Karpas-422 (cell line): ENCODE results near the gene MACROD2. TPM values are rescaled to one million over a fixed set of nuclear protein-coding genes. Genes with fewer than 3 reads are reported as not detected.

Source experiments
- DNase-seq: peaks from one replicate; pipeline ENCODE4 v3.0.0-alpha.2; 2015
- H2AFZ ChIP-seq: fragments of 200-600 bp; sonication (generic); 2 replicates; pipeline ENCODE4 v1.6.1; 2014; ENCODE audit warnings: antibody characterized with exemption, low read length, mixed read lengths
- H3K27ac ChIP-seq: fragments of 200-600 bp; sonication (generic); 2 replicates; pipeline ENCODE4 v1.5.1; 2014; ENCODE audit warnings: mild to moderate bottlenecking, low read length, moderate library complexity
- H3K27me3 ChIP-seq: fragments of 200-600 bp; sonication (generic); 2 replicates; pipeline ENCODE4 v1.6.1; 2014; ENCODE audit warnings: low read length, mixed read lengths
- H3K36me3 ChIP-seq: fragments of 200-600 bp; sonication (generic); 2 replicates; pipeline ENCODE4 v1.6.1; 2014; ENCODE audit warnings: low read length, mixed read lengths; ENCODE audit not compliant: insufficient read depth
- H3K4me1 ChIP-seq: fragments of 200-600 bp; sonication (generic); 2 replicates; pipeline ENCODE4 v1.6.1; 2014; ENCODE audit warnings: mild to moderate bottlenecking, low read length, mixed read lengths
- H3K4me2 ChIP-seq: fragments of 200-600 bp; sonication (generic); 2 replicates; pipeline ENCODE4 v1.6.1; 2014; ENCODE audit warnings: low read length, low read depth, mild to moderate bottlenecking; ENCODE audit not compliant: poor library complexity, severe bottlenecking
- H3K4me3 ChIP-seq: fragments of 200-600 bp; sonication (generic); 2 replicates; pipeline ENCODE4 v1.5.1; 2014; ENCODE audit warnings: mild to moderate bottlenecking, antibody characterized with exemption, low read length, mixed read lengths
- H3K79me2 ChIP-seq: fragments of 200-600 bp; sonication (generic); 2 replicates; pipeline ENCODE4 v1.6.1; 2014; ENCODE audit warnings: mild to moderate bottlenecking, low read length, mixed read lengths
- H3K9ac ChIP-seq: fragments of 200-600 bp; sonication (generic); 2 replicates; pipeline ENCODE4 v1.6.0; 2014; ENCODE audit warnings: low read length
- H3K9me2 ChIP-seq: fragments of 200-600 bp; sonication (generic), shearing (Covaris generic); replicated peaks from 2 replicates; pipeline ENCODE4 v1.6.0; 2014; ENCODE audit warnings: mild to moderate bottlenecking, low read length, moderate library complexity; ENCODE audit not compliant: insufficient read depth
- H3K9me3 ChIP-seq: fragments of 300-700, 200-600 bp; sonication (generic); 2 replicates; pipeline ENCODE4 v1.6.1; 2014; ENCODE audit warnings: low read length, mixed read lengths
- H4K20me1 ChIP-seq: fragments of 200-600 bp; sonication (generic); 2 replicates; pipeline ENCODE4 v1.6.1; 2014; ENCODE audit warnings: mild to moderate bottlenecking, antibody characterized with exemption, low read length, low read depth; ENCODE audit not compliant: insufficient read depth
- total RNA-seq: library from RNA; depleted of rRNA; stranded (reverse); fragments of >200 nt; shearing (Covaris generic); gene quantifications from 2 replicates; pipeline ENCODE4 v1.2.3, GENCODE V29; 2014; ENCODE audit warnings: low replicate concordance

Gene MACROD2
- total RNA-seq, 1 experiment from 2014 or later: 0.15 TPM

DNA sequence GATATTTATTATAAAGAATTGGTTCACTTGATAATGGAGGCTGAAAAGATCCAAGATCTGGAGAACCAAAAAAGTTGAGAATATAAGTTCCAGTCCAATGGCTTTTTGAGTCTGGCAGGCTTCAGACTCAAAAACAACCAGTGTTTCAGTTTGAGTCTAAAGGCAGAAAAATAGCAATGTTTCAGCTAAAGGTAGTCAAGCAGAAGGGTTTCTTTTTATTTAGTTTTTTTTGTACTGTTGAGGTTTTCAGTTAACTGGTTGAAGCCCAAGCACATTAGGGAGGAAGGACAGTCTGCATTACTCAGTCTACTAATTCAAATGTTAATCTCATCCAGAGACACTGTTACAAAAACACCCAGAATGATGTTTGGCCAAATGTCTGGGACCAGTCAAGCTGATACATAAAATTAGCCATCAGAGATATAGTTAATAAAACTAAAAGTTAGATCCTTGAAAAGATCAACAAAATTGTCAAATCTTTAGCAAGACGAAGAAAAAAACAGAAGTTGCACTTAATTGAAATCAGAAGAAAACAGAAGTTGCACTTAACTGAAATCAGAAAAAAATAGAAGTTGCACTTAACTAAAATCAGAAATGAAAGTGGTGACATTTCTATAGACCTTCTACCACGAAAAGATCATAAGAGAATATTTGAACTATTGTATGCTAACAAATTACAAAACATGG, 1322.4 kb downstream of the MACROD2 start:
- H2AFZ ChIP-seq: no peak overlapping the region
- H3K27me3 ChIP-seq: no peaks in the 10 kb centered on the region
- no peak overlapping the region for H3K9ac ChIP-seq
- H3K79me2 ChIP-seq: no peaks in the 10 kb centered on the region
- H3K27ac ChIP-seq: no peak overlapping the region
- no peak overlapping the region for H3K4me2 ChIP-seq
- no peaks in the 10 kb centered on the region for H4K20me1 ChIP-seq
- no peaks in the 10 kb centered on the region; the same call in 1 of the 2 replicates for H3K9me3 ChIP-seq
- DNase-seq: no peak
- no peaks in the 10 kb centered on the region; the same call in 1 of the 2 replicates for H3K9me2 ChIP-seq
- H3K36me3 ChIP-seq: no peaks in the 10 kb centered on the region
- H3K4me3 ChIP-seq: no peak overlapping the region
- no peaks in the 10 kb centered on the region for H3K4me1 ChIP-seq

DNA sequence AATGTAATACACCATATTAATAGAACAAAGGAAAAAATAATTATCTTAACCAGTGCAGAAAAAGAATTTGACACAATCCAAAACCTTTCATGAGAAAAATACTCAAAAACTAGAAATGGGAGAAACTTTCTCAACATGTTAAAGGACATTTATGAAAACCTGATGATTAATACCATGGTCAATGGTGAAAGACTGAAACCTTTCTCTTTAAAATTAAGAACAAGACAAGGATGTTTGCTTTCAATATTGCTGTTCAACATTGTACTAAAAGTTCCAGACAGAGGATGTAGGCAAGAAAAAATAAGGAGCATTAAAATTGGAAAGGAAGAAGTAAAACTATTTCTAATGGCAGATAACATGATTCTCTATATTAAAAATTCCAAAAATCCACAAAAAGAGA, 1323.4 kb downstream of the MACROD2 start:
- H3K4me1 ChIP-seq: no peaks in the 10 kb centered on the region
- H3K9me3 ChIP-seq: no peaks in the 10 kb centered on the region; the same call in 1 of the 2 replicates

DNA sequence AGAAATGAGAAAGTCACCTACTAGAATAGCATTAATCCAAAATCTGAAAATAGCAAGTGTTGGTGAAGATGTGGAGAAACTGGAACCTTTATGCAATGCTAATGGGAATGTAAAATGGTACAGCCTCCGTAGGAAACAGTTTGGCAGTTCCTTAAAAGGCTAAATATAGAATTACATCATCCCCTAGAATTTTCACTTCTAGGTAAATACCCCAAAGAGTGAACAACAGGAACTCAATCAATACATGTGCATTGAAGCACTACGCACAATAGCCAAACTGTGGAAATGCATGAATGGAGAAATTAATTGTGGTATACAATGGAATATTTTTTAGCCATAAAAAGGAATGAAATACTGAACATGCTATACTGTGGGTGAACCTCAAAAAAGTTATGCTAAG, 1324.1 kb downstream of the MACROD2 start:
- Histone ChIP-seq H3K36me3 (no peaks in the 10 kb centered on the region), H3K9me3 (no peaks in the 10 kb centered on the region; the same call in 1 of the 2 replicates), H3K79me2 (no peaks in the 10 kb centered on the region), H3K27me3 (no peaks in the 10 kb centered on the region), H2AFZ (no peak overlapping the region), H3K9me2 (no peaks in the 10 kb centered on the region), H3K27ac (no peak overlapping the region), H4K20me1 (no peaks in the 10 kb centered on the region), H3K4me2 (no peak overlapping the region), H3K4me3 (no peak overlapping the region), H3K9ac (no peak overlapping the region), H3K4me1 (no peaks in the 10 kb centered on the region)
- DNase-seq: no peak

More for the DNA sequence above, 1323.4 kb downstream of the MACROD2 start:
- H3K4me2 ChIP-seq: no peak overlapping the region
- no peak overlapping the region for H2AFZ ChIP-seq
- no peak overlapping the region for H3K4me3 ChIP-seq
- no peak for DNase-seq
- no peaks in the 10 kb centered on the region for H3K9me2 ChIP-seq
- H3K36me3 ChIP-seq: no peaks in the 10 kb centered on the region
- H3K79me2 ChIP-seq: no peaks in the 10 kb centered on the region
- no peaks in the 10 kb centered on the region for H3K27me3 ChIP-seq
- no peaks in the 10 kb centered on the region for H4K20me1 ChIP-seq
- H3K27ac ChIP-seq: no peak overlapping the region
- no peak overlapping the region for H3K9ac ChIP-seq

DNA sequence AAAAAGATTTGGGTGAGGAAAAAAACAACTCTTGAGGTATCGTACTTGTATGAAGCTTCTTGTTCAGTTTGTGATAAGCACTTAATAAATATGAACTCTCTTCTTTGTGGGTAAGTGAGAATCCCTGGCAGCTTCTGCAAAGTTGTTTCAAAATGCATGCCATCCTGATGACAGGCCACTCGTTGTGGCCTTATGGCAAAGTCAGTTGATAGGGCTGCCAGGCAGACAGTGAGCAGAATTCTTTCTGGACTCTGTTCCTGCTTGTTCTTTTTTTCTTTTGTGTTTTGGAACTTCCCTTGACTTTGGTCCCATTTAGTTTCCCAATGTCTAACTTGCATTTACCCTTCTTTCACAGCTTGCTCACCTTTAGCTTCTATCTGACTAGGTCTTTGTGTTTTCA, 1325.6 kb downstream of the MACROD2 start:
- Histone ChIP-seq H3K36me3 (no peaks in the 10 kb centered on the region), H4K20me1 (no peaks in the 10 kb centered on the region), H3K9ac (no peak overlapping the region), H3K79me2 (no peaks in the 10 kb centered on the region), H3K27ac (no peak overlapping the region), H3K4me2 (no peak overlapping the region), H3K4me1 (no peaks in the 10 kb centered on the region), H2AFZ (no peak overlapping the region), H3K9me2 (no peaks in the 10 kb centered on the region), H3K27me3 (no peaks in the 10 kb centered on the region), H3K9me3 (no peaks in the 10 kb centered on the region; the same call in 1 of the 2 replicates), H3K4me3 (no peak overlapping the region)
- DNase-seq: no peak

DNA sequence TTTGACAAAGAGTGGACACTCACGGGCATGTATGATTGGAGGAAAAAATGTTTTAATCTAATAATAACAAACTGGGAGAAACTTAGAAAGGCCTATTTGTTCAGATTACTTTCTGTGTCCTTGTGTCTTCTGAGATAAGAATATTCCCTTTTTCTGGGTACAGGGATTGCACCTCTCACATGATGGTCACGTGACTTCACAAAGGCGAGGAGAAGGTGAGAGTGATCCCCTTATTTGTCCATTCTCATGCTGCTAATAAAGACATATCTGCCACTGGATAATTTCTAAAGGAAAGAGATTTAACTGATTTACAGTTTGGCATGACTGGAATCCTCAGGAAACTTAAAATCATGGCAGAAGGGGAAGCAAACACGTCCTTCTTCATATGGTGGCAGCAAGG, 1331.8 kb downstream of the MACROD2 start:
- Histone ChIP-seq H3K9ac (no peak overlapping the region), H3K27me3 (no peaks in the 10 kb centered on the region), H4K20me1 (no peaks in the 10 kb centered on the region), H2AFZ (no peak overlapping the region), H3K79me2 (no peaks in the 10 kb centered on the region), H3K9me2 (no peaks in the 10 kb centered on the region), H3K36me3 (no peaks in the 10 kb centered on the region), H3K4me2 (no peak overlapping the region), H3K4me1 (no peaks in the 10 kb centered on the region), H3K27ac (no peak overlapping the region), H3K9me3 (no peaks in the 10 kb centered on the region), H3K4me3 (no peak overlapping the region)
- no peak for DNase-seq

DNA sequence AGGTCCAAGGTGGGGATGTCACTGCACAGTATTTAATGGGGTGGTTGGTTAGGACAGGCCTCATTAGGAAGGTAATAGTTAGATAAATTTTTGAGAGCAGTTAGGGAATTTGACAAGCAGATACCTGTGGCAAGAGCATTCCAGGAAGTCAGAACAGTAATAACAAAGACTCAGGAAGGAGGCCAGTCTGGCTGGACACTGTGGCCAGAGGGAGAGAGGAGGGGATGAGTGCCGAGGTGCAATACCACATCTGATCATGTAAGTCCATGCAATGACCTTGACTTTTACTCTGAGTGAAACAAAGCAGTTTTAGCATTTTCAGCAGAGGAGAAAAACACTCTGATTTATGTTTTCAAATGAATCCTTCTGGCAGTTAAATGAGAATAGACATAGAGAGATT, 1332.8 kb downstream of the MACROD2 start:
- Histone ChIP-seq H3K27me3 (no peaks in the 10 kb centered on the region), H3K4me3 (no peak overlapping the region), H3K4me1 (no peaks in the 10 kb centered on the region), H4K20me1 (no peaks in the 10 kb centered on the region), H3K36me3 (no peaks in the 10 kb centered on the region), H3K27ac (no peak overlapping the region), H3K79me2 (no peaks in the 10 kb centered on the region), H3K9ac (no peak overlapping the region), H2AFZ (no peak overlapping the region), H3K9me2 (no peaks in the 10 kb centered on the region), H3K4me2 (no peak overlapping the region), H3K9me3 (no peaks in the 10 kb centered on the region)
- no peak for DNase-seq

DNA sequence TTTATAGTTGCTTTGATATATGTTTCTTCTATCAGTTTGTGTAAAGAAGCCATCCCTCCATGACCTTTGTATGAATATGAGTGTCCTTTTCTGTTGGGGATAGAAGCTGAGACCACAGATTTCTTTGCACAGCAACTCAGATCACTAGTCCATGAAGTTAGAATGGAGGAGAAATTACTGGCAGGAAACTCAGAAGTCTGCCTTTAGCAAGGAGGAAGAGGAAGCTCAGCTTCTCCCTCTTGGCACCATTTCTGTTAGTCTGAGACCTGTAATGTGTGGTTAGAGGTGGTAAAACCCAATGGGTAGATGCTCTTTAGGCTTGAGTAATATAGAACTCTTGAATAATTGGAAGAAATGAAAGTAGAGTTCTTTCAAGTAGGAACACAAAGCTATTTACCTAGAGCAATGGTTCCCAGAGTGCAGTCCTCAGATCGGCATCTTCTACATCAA, 1337.4 kb downstream of the MACROD2 start:
- Histone ChIP-seq H3K4me2 (no peak overlapping the region), H3K9me2 (no peaks in the 10 kb centered on the region), H3K79me2 (no peaks in the 10 kb centered on the region), H3K4me3 (no peak overlapping the region), H3K9me3 (no peaks in the 10 kb centered on the region), H3K27ac (no peak overlapping the region), H2AFZ (no peak overlapping the region), H4K20me1 (no peaks in the 10 kb centered on the region), H3K4me1 (no peaks in the 10 kb centered on the region), H3K27me3 (no peaks in the 10 kb centered on the region), H3K36me3 (no peaks in the 10 kb centered on the region), H3K9ac (no peak overlapping the region)
- no peak for DNase-seq

DNA sequence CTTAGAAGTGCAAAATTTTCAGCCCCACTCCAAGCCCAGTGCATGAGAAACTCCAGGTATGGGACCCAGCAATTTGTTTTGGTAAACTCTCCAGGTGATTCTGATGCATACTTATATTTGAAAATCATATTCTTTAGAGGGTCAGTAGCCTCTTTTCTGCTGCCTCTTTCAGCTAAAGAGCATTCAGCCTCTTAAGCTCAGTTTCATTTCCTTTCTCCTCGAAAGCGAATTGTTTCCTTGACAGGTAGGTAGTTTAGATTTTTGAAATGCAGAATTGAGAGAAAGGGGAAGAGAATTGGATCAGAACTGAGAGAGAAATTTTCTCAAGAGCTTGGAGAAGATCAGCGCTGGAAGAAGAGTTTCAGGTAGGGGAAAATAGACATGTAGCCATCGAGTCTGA, 1337.9 kb downstream of the MACROD2 start:
- no peak overlapping the region for H3K4me3 ChIP-seq
- H4K20me1 ChIP-seq: no peaks in the 10 kb centered on the region
- H3K9me2 ChIP-seq: no peaks in the 10 kb centered on the region
- H3K4me2 ChIP-seq: no peak overlapping the region
- H3K27me3 ChIP-seq: no peaks in the 10 kb centered on the region
- no peaks in the 10 kb centered on the region for H3K79me2 ChIP-seq
- no peaks in the 10 kb centered on the region for H3K4me1 ChIP-seq
- H3K9ac ChIP-seq: no peak overlapping the region
- no peaks in the 10 kb centered on the region for H3K36me3 ChIP-seq
- no peak overlapping the region for H2AFZ ChIP-seq
- no peak overlapping the region for H3K27ac ChIP-seq
- H3K9me3 ChIP-seq: no peaks in the 10 kb centered on the region
- no peak for DNase-seq
